Glutamatergic neuron (in vitro differentiated cells): ENCODE results near the gene CD40LG. TPM values are rescaled to one million over a fixed set of nuclear protein-coding genes. Genes with fewer than 3 reads are reported as not detected.

ENCODE experiments used
- DNase-seq: peaks from one replicate; pipeline ENCODE4 v3.0.0; 2022
- H3K27ac Mint-ChIP-seq: one replicate; pipeline ENCODE4 v1.8.0; 2020; ENCODE audit warnings: mild to moderate bottlenecking, mixed read lengths, inconsistent platforms; ENCODE audit not compliant: unreplicated experiment
- H3K27me3 Mint-ChIP-seq: one replicate; pipeline ENCODE4 v1.8.0; 2020; ENCODE audit warnings: mild to moderate bottlenecking, moderate library complexity, mixed read lengths, inconsistent platforms; ENCODE audit not compliant: unreplicated experiment
- H3K36me3 Mint-ChIP-seq: one replicate; pipeline ENCODE4 v1.8.0; 2020; ENCODE audit warnings: mild to moderate bottlenecking, mixed read lengths, inconsistent platforms; ENCODE audit not compliant: unreplicated experiment
- H3K4me1 Mint-ChIP-seq: one replicate; pipeline ENCODE4 v1.8.0; 2020; ENCODE audit warnings: mild to moderate bottlenecking, low read depth, mixed read lengths, inconsistent platforms; ENCODE audit not compliant: unreplicated experiment
- H3K4me3 Mint-ChIP-seq: one replicate; pipeline ENCODE4 v1.8.0; 2020; ENCODE audit warnings: mild to moderate bottlenecking, mixed read lengths, inconsistent platforms; ENCODE audit not compliant: unreplicated experiment
- H3K9me3 Mint-ChIP-seq: one replicate; pipeline ENCODE4 v1.8.0; 2020; ENCODE audit warnings: mild to moderate bottlenecking, moderate library complexity, mixed read lengths, inconsistent platforms; ENCODE audit not compliant: unreplicated experiment
- long read RNA-seq: library from polyadenylated mRNA; unstranded; transcript quantifications from one replicate; pipeline ENCODE4 v2.0.0, GENCODE V29; 2020; ENCODE audit not compliant: unreplicated experiment
- total RNA-seq: library from RNA; stranded (reverse); fragmentation: NEBNext Ultra II Directional; extraction: Animal tissue kit (Norgen Biotek cat#: 25700); gene quantifications from one replicate; pipeline ENCODE4 v1.2.1, GENCODE V29; 2021; ENCODE audit not compliant: unreplicated experiment
- TF ChIP-seq, protein P1 (sequence below): fragments of 200-600 bp; sonication (generic); IDR thresholded peaks from one replicate; pipeline ENCODE4 v1.5.0; 2021; ENCODE audit not compliant: partially characterized antibody, unreplicated experiment

Gene CD40LG
- not detected for total RNA-seq
- long read RNA-seq: 0 reads

DNA sequence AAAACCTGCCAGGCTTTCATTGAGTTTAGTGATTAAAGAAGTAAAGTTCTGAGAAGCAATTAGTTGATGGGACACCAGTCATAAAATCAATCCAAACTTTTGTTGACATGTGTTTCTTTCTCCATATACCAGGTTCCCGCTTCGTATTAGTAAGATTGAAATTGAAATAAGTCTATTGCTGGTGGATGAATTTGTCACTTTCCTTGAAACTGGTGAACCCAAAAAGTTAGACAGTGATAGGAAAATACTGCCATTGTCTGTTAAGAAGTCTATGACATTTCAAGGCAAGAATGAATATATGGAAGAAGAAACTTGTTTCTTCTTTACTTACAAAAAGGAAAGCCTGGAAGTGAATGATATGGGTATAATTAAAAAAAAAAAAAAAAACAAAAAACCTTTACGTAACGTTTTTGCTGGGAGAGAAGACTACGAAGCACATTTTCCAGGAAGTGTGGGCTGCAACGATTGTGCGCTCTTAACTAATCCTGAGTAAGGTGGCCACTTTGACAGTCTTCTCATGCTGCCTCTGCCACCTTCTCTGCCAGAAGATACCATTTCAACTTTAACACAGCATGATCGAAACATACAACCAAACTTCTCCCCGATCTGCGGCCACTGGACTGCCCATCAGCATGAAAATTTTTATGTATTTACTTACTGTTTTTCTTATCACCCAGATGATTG lies at the start of gene CD40LG:
CD40LG (plus strand) TSS at position 482 of the 684 bp plus-strand sequence; CDS start at position 573, 91 bp downstream.
- H3K4me3 Mint-ChIP-seq: no peak within 1 kb of the TSS
- no peaks in the 10 kb centered on the region for H3K36me3 Mint-ChIP-seq
- TF ChIP-seq, protein P1, sequence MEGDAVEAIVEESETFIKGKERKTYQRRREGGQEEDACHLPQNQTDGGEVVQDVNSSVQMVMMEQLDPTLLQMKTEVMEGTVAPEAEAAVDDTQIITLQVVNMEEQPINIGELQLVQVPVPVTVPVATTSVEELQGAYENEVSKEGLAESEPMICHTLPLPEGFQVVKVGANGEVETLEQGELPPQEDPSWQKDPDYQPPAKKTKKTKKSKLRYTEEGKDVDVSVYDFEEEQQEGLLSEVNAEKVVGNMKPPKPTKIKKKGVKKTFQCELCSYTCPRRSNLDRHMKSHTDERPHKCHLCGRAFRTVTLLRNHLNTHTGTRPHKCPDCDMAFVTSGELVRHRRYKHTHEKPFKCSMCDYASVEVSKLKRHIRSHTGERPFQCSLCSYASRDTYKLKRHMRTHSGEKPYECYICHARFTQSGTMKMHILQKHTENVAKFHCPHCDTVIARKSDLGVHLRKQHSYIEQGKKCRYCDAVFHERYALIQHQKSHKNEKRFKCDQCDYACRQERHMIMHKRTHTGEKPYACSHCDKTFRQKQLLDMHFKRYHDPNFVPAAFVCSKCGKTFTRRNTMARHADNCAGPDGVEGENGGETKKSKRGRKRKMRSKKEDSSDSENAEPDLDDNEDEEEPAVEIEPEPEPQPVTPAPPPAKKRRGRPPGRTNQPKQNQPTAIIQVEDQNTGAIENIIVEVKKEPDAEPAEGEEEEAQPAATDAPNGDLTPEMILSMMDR: no peak
- no peaks in the 10 kb centered on the region for H3K9me3 Mint-ChIP-seq
- no peaks in the 10 kb centered on the region for H3K27me3 Mint-ChIP-seq
- no peak within 1 kb of the TSS for H3K27ac Mint-ChIP-seq
- H3K4me1 Mint-ChIP-seq: no peaks in the 10 kb centered on the region
- no peak for DNase-seq

DNA sequence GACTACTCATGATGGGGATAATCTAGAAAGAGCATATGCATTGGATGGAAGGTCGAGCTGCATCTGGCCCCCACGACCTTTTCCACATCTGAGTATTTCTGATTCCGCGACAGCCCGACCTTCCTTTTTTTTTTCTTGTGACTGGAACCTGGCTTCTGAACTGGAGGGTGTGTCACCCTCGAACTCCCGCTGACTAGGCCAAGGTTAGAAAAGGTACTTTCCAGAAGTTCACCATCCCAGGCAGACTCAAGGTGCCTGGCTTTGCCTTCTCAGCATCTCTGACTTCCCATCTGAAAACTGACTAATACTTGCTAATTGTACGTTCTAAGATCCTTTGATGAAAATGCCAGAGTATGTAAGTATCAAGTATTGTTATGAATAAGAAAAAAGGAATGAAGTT lies 49.3 kb upstream of the CD40LG start:
- no peaks in the 10 kb centered on the region for H3K4me1 Mint-ChIP-seq
- no peaks in the 10 kb centered on the region for H3K36me3 Mint-ChIP-seq
- no peak overlapping the region for H3K27ac Mint-ChIP-seq
- no peak overlapping the region for H3K4me3 Mint-ChIP-seq
- no peaks in the 10 kb centered on the region for H3K27me3 Mint-ChIP-seq
- H3K9me3 Mint-ChIP-seq: peaks cover 2% of the 10 kb centered on the region
- DNase-seq: no peak
- TF ChIP-seq, protein P1: no peak

DNA sequence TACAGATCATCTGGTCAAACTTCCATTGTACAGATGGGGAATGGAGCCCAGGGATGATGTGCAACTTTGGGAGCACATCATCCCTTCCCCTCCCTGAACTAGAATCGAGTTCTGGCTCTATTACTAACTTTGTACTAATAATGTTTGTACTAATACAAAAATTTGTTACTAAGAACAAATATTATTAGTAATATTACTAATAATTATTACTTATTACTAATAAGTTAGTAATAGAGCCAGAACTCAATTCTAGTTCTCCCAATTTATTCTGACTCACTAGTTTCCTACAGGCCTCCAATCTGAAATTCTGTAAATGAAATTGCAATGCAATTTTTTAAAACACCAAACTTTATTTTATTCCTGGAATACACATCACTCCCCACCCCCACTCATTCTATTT lies 47.9 kb upstream of the CD40LG start:
- Mint-ChIP-seq H3K36me3 (no peaks in the 10 kb centered on the region), H3K27me3 (no peaks in the 10 kb centered on the region), H3K27ac (no peak overlapping the region), H3K9me3 (no peaks in the 10 kb centered on the region), H3K4me1 (no peaks in the 10 kb centered on the region), H3K4me3 (no peak overlapping the region)
- TF ChIP-seq, protein P1: no peak
- DNase-seq: no peak

DNA sequence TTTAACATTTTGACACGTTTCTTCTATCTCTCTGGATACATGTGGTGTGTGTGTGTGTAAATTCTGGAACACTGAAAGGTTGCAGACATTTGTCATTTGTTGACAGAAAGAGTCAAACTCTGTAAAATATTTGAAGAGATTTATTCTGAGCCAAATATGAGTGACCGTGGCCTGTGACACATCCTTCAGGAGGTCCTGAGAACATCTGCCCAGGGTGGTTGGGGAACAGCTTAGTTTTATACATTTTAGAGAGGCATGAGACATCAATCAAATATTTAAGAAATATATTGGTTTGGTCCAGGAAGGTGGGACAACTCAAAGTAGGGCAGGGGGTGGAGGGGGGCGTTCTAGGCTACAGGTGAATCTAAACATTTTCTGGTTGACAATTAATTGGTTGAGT lies 40.7 kb upstream of the CD40LG start:
- Mint-ChIP-seq H3K4me1 (no peaks in the 10 kb centered on the region), H3K36me3 (no peaks in the 10 kb centered on the region), H3K27me3 (peaks cover 1% of the 10 kb centered on the region), H3K9me3 (no peaks in the 10 kb centered on the region), H3K4me3 (no peak overlapping the region), H3K27ac (no peak overlapping the region)
- DNase-seq: no peak
- TF ChIP-seq, protein P1: no peak

DNA sequence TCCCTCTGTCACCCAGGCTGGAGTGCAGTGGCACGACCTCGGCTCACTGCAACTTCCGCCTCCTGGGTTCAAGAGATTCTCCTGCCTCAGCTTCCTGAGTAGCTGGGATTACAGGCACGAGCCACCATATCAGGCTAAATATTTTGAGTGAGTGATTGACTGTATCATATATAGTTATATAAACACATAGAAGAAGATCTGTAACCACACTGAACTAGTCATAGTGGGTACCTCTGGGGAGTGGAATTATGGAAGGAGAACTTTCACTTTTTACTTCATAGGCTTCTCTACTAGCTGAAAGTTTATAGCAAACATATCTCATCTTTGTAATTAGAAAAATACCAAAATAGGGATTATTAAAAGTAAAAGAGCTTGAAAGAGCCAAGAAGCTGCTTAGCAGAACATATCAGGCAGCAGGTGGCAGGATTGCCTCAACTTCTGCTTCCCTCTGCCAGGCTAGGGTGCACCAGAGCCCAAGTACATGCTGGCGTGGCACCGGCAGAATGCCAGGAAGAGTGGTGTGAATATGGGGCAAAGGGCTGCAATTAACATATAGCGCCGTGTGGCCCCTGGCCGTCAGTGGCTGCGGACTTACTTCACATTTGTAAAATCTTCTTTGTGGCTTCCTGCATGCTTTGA lies 39.5 kb upstream of the CD40LG start:
- no peak for DNase-seq
- no peak overlapping the region for H3K27ac Mint-ChIP-seq

More for the DNA sequence above, 39.5 kb upstream of the CD40LG start:
- H3K27me3 Mint-ChIP-seq: peaks cover 1% of the 10 kb centered on the region
- TF ChIP-seq, protein P1: no peak
- H3K36me3 Mint-ChIP-seq: no peaks in the 10 kb centered on the region
- no peaks in the 10 kb centered on the region for H3K4me1 Mint-ChIP-seq
- no peaks in the 10 kb centered on the region for H3K9me3 Mint-ChIP-seq
- no peak overlapping the region for H3K4me3 Mint-ChIP-seq
